Measurements from ENCODE around the gene RND3.

Gene RND3, protein sequence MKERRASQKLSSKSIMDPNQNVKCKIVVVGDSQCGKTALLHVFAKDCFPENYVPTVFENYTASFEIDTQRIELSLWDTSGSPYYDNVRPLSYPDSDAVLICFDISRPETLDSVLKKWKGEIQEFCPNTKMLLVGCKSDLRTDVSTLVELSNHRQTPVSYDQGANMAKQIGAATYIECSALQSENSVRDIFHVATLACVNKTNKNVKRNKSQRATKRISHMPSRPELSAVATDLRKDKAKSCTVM

GRCh38 chr2:150487537-150488429 lies at the start of gene RND3:
Gene RND3, minus strand, starts transcription at chr2:150487667. Its CDS starts 250 bp downstream, at chr2:150487417.
- TF ChIP-seq, protein P1, sequence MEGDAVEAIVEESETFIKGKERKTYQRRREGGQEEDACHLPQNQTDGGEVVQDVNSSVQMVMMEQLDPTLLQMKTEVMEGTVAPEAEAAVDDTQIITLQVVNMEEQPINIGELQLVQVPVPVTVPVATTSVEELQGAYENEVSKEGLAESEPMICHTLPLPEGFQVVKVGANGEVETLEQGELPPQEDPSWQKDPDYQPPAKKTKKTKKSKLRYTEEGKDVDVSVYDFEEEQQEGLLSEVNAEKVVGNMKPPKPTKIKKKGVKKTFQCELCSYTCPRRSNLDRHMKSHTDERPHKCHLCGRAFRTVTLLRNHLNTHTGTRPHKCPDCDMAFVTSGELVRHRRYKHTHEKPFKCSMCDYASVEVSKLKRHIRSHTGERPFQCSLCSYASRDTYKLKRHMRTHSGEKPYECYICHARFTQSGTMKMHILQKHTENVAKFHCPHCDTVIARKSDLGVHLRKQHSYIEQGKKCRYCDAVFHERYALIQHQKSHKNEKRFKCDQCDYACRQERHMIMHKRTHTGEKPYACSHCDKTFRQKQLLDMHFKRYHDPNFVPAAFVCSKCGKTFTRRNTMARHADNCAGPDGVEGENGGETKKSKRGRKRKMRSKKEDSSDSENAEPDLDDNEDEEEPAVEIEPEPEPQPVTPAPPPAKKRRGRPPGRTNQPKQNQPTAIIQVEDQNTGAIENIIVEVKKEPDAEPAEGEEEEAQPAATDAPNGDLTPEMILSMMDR (conservative IDR thresholded peaks at IDR 0.05), result peak; percentile 89
- H3K27ac ChIP-seq, result no peak within 1 kb of the TSS

DNA sequence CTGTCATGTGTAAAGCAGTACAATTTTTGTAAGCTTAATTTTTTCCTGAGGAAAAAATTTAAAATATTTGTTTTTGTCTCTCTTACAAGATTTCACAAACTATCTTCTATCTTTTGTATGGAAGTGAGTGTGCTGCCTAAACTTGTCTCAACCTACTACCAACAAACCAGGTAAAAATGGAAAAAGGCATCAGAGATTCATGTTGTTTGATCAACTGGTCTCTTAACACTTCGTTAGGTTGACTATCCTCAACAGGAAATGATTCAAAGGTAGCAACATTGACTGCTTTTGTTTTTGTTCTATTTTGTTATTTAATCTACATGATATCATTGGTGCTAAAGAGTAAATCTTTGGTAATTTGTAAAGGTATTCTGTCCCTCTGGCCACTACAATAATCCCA lies 47.7 kb upstream of the RND3 start:
- TF ChIP-seq, protein P1 (conservative IDR thresholded peaks at IDR 0.05), result no peak
- no peak overlapping the region for H3K27ac ChIP-seq

DNA sequence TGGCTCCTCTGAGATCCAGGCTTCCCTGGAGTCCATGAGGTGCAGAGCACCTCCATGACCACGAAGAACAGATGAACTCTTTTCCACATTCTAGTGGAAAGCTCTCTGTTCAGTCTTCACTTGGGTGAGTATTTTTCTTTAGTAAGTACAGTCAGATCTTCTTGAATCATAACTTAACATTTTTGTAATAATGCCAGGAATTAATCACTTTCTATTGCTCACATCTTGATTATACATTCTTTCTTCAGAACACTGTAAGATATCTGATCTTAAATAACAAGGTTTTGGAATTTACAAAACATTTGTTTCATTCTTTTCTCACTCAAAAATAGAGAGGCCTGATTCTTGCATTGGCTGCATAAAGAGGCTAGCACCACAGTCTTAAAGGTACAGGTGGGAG lies 45.4 kb upstream of the RND3 start:
- H3K27ac ChIP-seq, result no peak overlapping the region
- TF ChIP-seq, protein P1 (conservative IDR thresholded peaks at IDR 0.05), result no peak

GRCh38 chr2:150532020-150532419 lies 44.6 kb upstream of the RND3 start:
- TF ChIP-seq, protein P1 (conservative IDR thresholded peaks at IDR 0.05), result no peak
- no peak overlapping the region for H3K27ac ChIP-seq

DNA sequence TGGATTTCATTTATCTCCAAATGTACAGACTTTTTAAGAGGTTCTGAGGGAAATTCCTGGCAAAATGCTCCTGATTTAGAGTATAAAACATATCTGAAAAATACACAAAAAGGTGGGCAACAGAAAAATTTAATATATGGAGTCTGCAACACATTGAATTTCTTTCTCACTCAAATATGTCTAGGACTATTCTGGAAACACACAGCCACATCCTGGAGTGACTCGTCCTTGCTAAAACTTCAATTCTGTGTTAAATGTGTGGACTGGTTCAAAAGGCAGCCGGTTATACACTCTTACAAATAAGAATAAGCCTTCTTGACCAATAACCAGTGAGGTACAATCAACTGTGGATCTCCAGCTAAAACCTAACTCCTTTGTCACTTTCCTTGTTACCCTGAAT lies 44.1 kb upstream of the RND3 start:
- no peak overlapping the region for H3K27ac ChIP-seq
- TF ChIP-seq, protein P1 (conservative IDR thresholded peaks at IDR 0.05), result no peak

DNA sequence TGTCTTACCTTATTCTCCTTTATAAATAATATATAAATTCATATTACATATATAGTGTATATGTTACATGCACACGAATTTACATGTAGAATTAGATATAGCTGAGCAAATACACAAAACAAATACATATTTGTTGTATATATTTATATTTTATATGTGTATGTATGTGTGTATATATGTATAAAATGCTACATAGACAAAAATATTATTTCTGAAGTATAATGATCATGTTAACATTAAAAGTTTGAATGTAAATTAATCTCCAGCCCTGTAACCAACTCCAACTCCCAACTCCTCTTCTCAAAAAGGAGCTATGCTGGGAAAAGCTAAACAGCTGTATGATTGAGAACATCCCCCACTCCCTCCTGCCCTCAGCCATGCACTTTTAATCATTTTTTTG lies 42.7 kb upstream of the RND3 start:
- TF ChIP-seq, protein P1 (conservative IDR thresholded peaks at IDR 0.05), result no peak
- no peak overlapping the region for H3K27ac ChIP-seq
